VCaP (cell line): ENCODE results near the gene MELTF.

Experiments
- H3K27ac ChIP-seq: fragments of 450-650 bp; 2 replicates; pipeline ENCODE4 v1.5.1; 2017
- TF ChIP-seq, protein P1 (sequence below): fragments of 450-650 bp; conservative IDR thresholded peaks from 2 replicates; pipeline ENCODE4 v1.5.1; 2017; ENCODE audit warnings: mild to moderate bottlenecking, moderate library complexity

MELTF gene

DNA sequence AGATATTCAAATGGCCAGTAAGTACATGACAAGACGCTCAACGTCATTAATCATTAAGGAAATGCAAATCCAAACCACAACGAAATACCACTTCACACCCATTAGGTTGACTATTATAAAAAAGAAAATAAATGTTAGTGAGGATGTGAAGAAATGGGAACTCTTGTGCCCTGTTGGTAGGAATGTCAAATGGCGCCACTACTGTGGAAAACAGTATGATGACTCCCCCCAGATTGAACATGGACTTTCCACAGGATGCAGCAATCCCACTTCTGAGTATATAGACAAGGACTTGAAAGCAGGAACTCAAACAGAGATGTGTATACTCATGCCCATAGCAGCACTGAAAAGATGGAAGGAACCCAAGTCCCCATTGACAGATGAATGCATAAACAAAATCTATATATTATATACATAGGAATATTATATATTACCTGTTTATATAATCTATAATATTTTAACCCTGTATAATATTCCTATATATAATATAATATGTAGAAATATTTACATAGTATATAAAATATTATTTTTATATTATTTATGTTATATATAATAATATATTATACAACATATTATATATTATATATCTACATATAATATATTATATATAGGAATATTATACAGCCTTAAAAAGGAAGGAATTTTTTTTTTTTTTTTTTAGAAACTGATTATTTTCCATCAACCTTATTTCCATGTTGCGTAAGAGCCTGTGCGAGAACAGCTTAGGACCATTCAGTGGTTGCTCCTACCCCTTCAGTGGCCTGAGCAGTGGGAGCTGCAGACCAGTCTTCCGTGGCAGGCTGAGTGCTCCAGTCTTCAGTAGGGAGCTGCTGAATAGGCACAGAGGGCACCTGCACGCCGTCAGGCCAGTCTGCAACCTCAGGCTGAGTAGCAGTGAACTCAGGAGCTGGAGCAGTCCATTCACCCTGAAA lies 43.4 kb downstream of the MELTF start:
- TF ChIP-seq, protein P1, sequence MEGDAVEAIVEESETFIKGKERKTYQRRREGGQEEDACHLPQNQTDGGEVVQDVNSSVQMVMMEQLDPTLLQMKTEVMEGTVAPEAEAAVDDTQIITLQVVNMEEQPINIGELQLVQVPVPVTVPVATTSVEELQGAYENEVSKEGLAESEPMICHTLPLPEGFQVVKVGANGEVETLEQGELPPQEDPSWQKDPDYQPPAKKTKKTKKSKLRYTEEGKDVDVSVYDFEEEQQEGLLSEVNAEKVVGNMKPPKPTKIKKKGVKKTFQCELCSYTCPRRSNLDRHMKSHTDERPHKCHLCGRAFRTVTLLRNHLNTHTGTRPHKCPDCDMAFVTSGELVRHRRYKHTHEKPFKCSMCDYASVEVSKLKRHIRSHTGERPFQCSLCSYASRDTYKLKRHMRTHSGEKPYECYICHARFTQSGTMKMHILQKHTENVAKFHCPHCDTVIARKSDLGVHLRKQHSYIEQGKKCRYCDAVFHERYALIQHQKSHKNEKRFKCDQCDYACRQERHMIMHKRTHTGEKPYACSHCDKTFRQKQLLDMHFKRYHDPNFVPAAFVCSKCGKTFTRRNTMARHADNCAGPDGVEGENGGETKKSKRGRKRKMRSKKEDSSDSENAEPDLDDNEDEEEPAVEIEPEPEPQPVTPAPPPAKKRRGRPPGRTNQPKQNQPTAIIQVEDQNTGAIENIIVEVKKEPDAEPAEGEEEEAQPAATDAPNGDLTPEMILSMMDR: no peak
- no peak overlapping the region for H3K27ac ChIP-seq

DNA sequence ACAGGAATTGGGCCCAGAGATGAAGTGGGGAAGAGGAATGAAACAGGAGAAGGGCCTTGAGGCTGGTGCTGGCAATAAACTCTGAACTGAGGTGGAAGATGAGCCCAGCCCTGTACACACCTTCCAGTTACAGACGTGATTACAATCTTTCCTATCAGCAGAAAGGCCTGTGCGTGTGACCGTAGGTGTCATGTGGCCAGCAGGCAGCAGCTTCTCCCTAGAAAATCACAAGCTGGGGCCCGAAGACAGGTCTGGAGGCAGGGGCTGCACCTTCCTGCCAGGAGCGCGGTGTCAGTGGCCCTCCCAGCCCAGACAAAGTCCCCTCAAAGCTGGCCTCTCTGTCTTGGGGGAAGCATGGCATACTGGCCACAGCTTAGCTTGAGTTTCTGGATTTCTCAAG lies 44.3 kb downstream of the MELTF start:
- no peak overlapping the region for H3K27ac ChIP-seq
- TF ChIP-seq, protein P1: no peak

DNA sequence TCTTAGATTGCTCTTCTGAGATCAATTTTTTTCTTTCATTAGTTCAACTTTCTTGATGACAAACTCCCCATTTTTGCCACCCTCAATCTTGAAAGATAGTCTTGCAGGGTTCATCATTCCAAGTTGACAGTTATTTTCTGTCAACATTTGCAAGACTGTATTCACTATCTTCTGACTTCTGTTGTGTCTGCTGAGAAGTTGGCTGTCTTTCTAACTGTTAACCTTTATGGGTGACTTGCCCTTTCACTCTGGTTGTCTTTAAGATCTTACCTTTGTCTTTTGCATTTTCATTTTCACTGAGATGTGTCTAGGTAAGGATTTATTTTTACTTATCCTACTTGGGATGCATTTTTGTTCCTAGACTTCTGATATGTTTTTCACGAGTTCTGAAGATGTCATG lies 46.4 kb downstream of the MELTF start:
- H3K27ac ChIP-seq: no peak overlapping the region
- TF ChIP-seq, protein P1: no peak

DNA sequence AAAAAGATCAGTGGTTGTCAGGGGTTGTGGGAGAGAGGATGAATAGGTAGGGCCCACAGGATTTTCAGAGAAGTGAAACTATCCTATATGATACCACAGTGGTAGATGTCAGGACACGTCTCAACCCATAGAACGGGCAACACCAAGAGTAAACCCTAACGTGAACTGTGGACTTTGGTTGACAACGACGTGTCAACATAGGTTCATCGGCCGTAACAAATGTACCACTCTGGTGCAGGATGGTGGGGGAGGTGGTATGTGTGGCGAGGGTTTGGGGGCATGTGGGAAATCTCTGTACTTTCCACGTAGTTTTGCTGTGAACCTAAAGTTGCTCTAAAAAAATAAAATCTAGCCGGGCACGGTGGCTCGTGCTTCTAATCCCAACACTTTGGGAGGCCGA lies 48.0 kb downstream of the MELTF start:
- H3K27ac ChIP-seq: no peak overlapping the region
- TF ChIP-seq, protein P1: no peak

DNA sequence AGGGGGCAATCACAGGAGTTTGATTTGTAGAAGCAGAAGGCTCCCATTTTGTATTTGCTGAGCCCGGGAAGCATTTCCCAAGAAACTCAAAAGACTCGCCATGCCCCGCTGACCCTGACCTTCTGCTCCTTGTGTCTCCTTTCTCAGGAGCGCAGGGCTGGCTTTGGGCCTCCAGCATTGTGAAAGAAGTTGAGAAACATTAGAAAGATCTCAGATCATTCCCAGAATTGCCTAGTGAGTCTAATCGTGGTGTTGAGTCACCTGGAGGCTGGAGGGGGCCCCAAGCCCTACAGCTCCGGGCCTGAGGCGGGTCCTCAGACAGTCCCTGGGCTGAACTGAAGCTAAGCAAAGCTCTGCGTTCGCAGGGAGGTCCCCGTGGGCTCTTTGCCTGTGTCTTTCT lies 50.1 kb downstream of the MELTF start:
- TF ChIP-seq, protein P1: no peak
- no peak overlapping the region for H3K27ac ChIP-seq

DNA sequence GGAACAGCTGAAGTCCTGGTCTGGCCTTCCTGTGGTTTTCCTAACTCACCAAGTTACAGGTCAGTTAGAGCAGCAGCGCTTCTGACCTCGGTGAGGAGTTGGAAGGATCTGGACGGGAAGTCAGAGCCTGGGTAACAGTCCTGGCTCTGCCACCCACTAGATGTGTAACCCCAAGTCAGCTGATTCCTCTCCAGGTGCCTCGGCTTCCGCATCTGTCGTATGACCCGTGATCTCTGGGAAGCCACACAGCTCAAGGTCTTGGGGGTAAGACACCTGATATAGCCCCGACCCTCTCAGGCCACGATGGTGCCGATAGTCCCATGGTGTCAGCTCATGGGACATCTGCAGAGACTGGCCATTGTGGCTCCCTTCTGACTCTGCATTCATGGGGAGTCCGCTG lies 52.7 kb downstream of the MELTF start:
- H3K27ac ChIP-seq: no peak overlapping the region
- TF ChIP-seq, protein P1: no peak

DNA sequence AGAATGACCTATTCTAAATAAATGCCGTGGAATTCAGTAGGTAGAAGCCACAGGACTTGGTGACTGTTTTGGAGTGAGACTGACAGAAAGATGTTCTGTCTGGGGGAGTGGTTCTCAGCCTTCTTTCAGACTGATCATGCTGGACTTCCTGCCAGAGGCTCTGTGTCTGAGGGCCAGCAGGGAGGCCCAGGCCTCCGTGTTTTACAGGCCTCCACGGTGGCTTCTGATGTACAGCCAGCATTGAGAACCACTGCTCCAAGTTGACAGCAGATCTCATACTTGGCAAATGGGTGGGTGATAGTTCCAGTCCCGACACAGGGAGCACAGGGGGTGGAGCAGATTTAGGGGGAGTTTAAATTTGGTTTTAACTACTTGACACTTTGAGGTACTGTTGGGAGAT lies 54.3 kb downstream of the MELTF start:
- no peak overlapping the region for H3K27ac ChIP-seq
- TF ChIP-seq, protein P1: no peak
